Measurements from ENCODE around the gene PCBP3. TPM values are rescaled to one million over a fixed set of nuclear protein-coding genes. Genes with fewer than 3 reads are reported as not detected.
A peak's percentile ranks its signal among the peaks of the same experiment; 100 is the strongest.

PCBP3 gene
- total RNA-seq, 1 experiment from 2014 or later: 3.7 TPM

DNA sequence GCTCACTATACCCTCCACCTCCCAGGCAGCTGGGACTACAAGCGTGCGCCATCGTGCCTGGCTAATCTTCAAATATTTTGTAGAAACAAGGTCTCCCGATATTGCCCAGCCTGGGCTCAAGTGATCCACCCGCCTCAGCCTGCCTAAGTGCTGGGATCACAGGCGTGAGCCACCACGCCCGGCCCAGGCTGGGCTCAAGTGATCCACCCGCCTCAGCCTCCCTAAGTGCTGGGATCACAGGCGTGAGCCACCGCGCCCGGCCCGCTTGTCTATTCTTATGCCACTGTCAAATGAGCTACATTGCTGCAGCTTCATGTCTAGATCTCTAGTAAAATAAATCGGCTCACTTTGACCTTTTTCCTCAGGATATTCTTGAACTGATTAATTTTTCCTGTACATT, 230.3 kb downstream of the PCBP3 start:
- Mint-ChIP-seq H3K36me3 (ENCODE audit: insufficient read depth, unreplicated experiment) (no peaks in the 10 kb centered on the region), H3K4me1 (ENCODE audit: insufficient read depth, unreplicated experiment) (no peaks in the 10 kb centered on the region), H3K4me3 (ENCODE audit: unreplicated experiment) (no peak overlapping the region), H3K27me3 (ENCODE audit: insufficient read depth, unreplicated experiment) (peaks cover 26% of the 10 kb centered on the region), H3K27ac (ENCODE audit: low read depth, unreplicated experiment) (no peak overlapping the region), H3K9me3 (ENCODE audit: unreplicated experiment) (no peaks in the 10 kb centered on the region)
- TF ChIP-seq, protein P1, sequence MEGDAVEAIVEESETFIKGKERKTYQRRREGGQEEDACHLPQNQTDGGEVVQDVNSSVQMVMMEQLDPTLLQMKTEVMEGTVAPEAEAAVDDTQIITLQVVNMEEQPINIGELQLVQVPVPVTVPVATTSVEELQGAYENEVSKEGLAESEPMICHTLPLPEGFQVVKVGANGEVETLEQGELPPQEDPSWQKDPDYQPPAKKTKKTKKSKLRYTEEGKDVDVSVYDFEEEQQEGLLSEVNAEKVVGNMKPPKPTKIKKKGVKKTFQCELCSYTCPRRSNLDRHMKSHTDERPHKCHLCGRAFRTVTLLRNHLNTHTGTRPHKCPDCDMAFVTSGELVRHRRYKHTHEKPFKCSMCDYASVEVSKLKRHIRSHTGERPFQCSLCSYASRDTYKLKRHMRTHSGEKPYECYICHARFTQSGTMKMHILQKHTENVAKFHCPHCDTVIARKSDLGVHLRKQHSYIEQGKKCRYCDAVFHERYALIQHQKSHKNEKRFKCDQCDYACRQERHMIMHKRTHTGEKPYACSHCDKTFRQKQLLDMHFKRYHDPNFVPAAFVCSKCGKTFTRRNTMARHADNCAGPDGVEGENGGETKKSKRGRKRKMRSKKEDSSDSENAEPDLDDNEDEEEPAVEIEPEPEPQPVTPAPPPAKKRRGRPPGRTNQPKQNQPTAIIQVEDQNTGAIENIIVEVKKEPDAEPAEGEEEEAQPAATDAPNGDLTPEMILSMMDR (IDR thresholded peaks at IDR 0.05; ENCODE audit: unreplicated experiment): no peak
- intact Hi-C loops (cut with micrococcal nuclease): no loop called here
- DNase-seq (ENCODE audit: unreplicated experiment): no peak
- POLR2A ChIA-PET: interaction anchor here (1.4 kb wide), 1 partner anchor 8 kb away, joined by 4 read pairs; no protein-coding TSS in a partner anchor
- no TSS peak for BruUV-seq (replicated peaks)
- CTCF ChIA-PET: no interaction called here

DNA sequence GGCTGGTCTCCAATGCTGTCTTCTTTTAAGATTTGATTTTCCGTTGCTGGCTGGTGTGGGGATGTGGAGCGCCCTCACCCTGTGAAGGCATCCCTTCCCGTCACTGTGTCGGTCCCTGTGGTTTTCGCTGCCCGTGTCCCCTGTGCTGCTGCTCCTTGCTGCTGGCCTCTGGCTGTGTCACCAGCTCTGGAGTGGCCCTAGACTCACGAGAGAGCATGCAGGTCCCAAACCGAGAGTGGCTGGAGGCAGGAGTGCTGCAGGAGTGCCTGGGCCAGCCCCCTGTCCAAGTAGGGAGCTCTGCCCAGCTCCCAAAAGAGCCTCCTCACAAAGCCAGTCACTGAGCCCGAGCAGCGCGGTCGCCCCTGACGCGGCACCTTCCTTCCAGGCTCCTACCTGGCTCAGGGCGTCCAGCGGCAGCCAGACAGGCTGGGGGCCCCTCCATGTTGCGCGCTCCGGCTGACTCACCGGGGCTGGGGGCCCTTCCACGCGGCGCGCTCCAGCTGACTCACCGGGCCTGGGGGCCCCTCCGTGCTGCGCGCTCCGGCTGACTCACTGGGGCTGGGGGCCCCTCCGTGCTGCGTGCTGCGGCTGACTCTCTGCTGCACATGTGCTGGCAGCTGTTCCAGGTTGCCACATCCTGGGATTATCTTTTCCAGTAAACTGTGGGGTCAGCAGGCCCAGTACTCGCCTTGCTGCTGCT, 231.3 kb downstream of the PCBP3 start:
- CTCF ChIA-PET: no interaction called here
- BruUV-seq (replicated peaks): no TSS peak

DNA sequence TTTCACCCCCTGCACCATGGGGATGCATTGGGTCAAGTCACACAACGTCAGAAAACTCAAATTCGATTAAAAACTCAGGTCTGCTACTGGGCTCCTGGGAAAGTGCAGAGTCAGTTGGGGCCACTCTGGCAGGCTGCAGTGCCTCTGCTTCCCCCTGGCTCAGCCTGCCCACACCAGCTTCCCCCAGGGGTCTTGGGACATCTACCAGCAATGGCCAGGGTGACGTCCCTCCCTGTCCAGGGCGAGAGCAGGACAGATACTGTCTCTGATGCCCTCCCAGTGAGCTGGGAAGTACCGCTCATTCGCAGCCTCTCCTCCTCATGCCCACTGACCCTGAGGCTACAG, 231.9 kb downstream of the PCBP3 start:
- H3K27me3 Mint-ChIP-seq (ENCODE audit: insufficient read depth, unreplicated experiment): peaks cover 26% of the 10 kb centered on the region
- ChIA-PET POLR2A (interaction anchor here (0.8 kb wide), 1 partner anchor 22 kb away, joined by 3 read pairs; no protein-coding TSS in a partner anchor), CTCF (interaction anchor here (0.6 kb wide), 1 partner anchor 55 kb away, joined by 4 read pairs; no protein-coding TSS in a partner anchor)
- TF ChIP-seq, protein P1 (IDR thresholded peaks at IDR 0.05; ENCODE audit: unreplicated experiment): no peak
- intact Hi-C loops (cut with micrococcal nuclease): no loop called here
- no peak for DNase-seq (ENCODE audit: unreplicated experiment)
- no peaks in the 10 kb centered on the region for H3K36me3 Mint-ChIP-seq (ENCODE audit: insufficient read depth, unreplicated experiment)
- peak overlapping the region; percentile 58 for H3K4me3 Mint-ChIP-seq (ENCODE audit: unreplicated experiment)
- H3K27ac Mint-ChIP-seq (ENCODE audit: low read depth, unreplicated experiment): no peak overlapping the region
- H3K4me1 Mint-ChIP-seq (ENCODE audit: insufficient read depth, unreplicated experiment): peaks cover 2% of the 10 kb centered on the region
- no peaks in the 10 kb centered on the region for H3K9me3 Mint-ChIP-seq (ENCODE audit: unreplicated experiment)
- no TSS peak for BruUV-seq (replicated peaks)

More for the DNA sequence above, 231.3 kb downstream of the PCBP3 start:
- Mint-ChIP-seq H3K9me3 (ENCODE audit: unreplicated experiment) (no peaks in the 10 kb centered on the region), H3K4me1 (ENCODE audit: insufficient read depth, unreplicated experiment) (no peaks in the 10 kb centered on the region), H3K27me3 (ENCODE audit: insufficient read depth, unreplicated experiment) (peaks cover 26% of the 10 kb centered on the region), H3K4me3 (ENCODE audit: unreplicated experiment) (peak overlapping the region; percentile 58), H3K27ac (ENCODE audit: low read depth, unreplicated experiment) (no peak overlapping the region), H3K36me3 (ENCODE audit: insufficient read depth, unreplicated experiment) (no peaks in the 10 kb centered on the region)
- TF ChIP-seq, protein P1 (IDR thresholded peaks at IDR 0.05; ENCODE audit: unreplicated experiment): no peak
- intact Hi-C loops (cut with micrococcal nuclease): no loop called here
- peak; percentile 93 for DNase-seq (ENCODE audit: unreplicated experiment)
- POLR2A ChIA-PET: interaction anchor here (0.6 to 1.4 kb wide), 3 partner anchors 9 to 141 kb away, joined by 3 to 4 read pairs (median 3); no protein-coding TSS in a partner anchor

DNA sequence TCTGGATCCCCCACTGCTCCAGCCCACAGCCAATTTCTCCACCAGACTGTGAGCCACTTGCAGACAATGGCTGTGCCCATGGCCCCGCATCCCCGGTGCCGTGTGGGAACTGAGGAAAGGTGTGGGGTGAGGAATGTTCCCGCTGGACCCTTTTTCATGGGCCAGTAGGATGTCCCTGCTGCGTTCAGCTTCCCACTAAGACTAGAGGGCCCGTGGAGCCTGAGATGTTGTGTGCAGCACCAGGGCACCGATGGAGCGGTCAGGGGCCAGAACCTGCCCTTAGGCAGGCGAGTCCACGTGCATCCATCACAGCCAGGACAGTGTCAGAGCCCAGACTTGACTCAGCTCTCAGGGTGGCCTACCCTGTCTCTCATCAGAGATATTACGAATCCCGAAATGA, 232.4 kb downstream of the PCBP3 start:
- no TSS peak for BruUV-seq (replicated peaks)
- Mint-ChIP-seq H3K4me1 (ENCODE audit: insufficient read depth, unreplicated experiment) (peaks cover 7% of the 10 kb centered on the region), H3K36me3 (ENCODE audit: insufficient read depth, unreplicated experiment) (no peaks in the 10 kb centered on the region), H3K9me3 (ENCODE audit: unreplicated experiment) (no peaks in the 10 kb centered on the region), H3K27me3 (ENCODE audit: insufficient read depth, unreplicated experiment) (peaks cover 26% of the 10 kb centered on the region), H3K27ac (ENCODE audit: low read depth, unreplicated experiment) (no peak overlapping the region), H3K4me3 (ENCODE audit: unreplicated experiment) (no peak overlapping the region)
- ChIA-PET POLR2A (no interaction called here), CTCF (interaction anchor here (0.6 to 0.8 kb wide), 2 partner anchors 28 to 55 kb away, joined by 3 to 4 read pairs; no protein-coding TSS in a partner anchor)
- no peak for DNase-seq (ENCODE audit: unreplicated experiment)
- TF ChIP-seq, protein P1 (IDR thresholded peaks at IDR 0.05; ENCODE audit: unreplicated experiment): no peak
- intact Hi-C loops (cut with micrococcal nuclease): no loop called here
